ENCODE measurements around the gene TPM3.
A peak's percentile ranks its signal among the peaks of the same experiment; 100 is the strongest.

The TPM3 gene

GRCh38 chr1:154179946-154180687 is 11.8 kb downstream of the TPM3 start:
- TF ChIP-seq, protein P1, sequence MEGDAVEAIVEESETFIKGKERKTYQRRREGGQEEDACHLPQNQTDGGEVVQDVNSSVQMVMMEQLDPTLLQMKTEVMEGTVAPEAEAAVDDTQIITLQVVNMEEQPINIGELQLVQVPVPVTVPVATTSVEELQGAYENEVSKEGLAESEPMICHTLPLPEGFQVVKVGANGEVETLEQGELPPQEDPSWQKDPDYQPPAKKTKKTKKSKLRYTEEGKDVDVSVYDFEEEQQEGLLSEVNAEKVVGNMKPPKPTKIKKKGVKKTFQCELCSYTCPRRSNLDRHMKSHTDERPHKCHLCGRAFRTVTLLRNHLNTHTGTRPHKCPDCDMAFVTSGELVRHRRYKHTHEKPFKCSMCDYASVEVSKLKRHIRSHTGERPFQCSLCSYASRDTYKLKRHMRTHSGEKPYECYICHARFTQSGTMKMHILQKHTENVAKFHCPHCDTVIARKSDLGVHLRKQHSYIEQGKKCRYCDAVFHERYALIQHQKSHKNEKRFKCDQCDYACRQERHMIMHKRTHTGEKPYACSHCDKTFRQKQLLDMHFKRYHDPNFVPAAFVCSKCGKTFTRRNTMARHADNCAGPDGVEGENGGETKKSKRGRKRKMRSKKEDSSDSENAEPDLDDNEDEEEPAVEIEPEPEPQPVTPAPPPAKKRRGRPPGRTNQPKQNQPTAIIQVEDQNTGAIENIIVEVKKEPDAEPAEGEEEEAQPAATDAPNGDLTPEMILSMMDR (IDR thresholded peaks at IDR 0.05; ENCODE audit: control insufficient read depth, insufficient read depth, low read depth, low read length, missing control alignments) = no peak
- no peak overlapping the region for H3K4me3 ChIP-seq (ENCODE audit: control insufficient read depth, low read depth, low read length)
- DNase-seq (ENCODE audit: low read depth) = no peak

GRCh38 chr1:154178911-154179811 is 12.7 kb downstream of the TPM3 start:
- H3K4me3 ChIP-seq (ENCODE audit: control insufficient read depth, low read depth, low read length) = no peak overlapping the region
- TF ChIP-seq, protein P1 (IDR thresholded peaks at IDR 0.05; ENCODE audit: control insufficient read depth, insufficient read depth, low read depth, low read length, missing control alignments) = no peak
- no peak for DNase-seq (ENCODE audit: low read depth)

GRCh38 chr1:154178013-154178412 is 13.9 kb downstream of the TPM3 start:
- H3K4me3 ChIP-seq (ENCODE audit: control insufficient read depth, low read depth, low read length) = no peak overlapping the region
- TF ChIP-seq, protein P1 (IDR thresholded peaks at IDR 0.05; ENCODE audit: control insufficient read depth, insufficient read depth, low read depth, low read length, missing control alignments) = no peak

GRCh38 chr1:154176337-154176736 is 15.6 kb downstream of the TPM3 start:
- TF ChIP-seq, protein P1 (IDR thresholded peaks at IDR 0.05; ENCODE audit: control insufficient read depth, insufficient read depth, low read depth, low read length, missing control alignments) = no peak
- no peak overlapping the region for H3K4me3 ChIP-seq (ENCODE audit: control insufficient read depth, low read depth, low read length)
- peak; percentile 33 for DNase-seq (ENCODE audit: low read depth)

More at GRCh38 chr1:154178013-154178412, 13.9 kb downstream of the TPM3 start:
- no peak for DNase-seq (ENCODE audit: low read depth)

DNA sequence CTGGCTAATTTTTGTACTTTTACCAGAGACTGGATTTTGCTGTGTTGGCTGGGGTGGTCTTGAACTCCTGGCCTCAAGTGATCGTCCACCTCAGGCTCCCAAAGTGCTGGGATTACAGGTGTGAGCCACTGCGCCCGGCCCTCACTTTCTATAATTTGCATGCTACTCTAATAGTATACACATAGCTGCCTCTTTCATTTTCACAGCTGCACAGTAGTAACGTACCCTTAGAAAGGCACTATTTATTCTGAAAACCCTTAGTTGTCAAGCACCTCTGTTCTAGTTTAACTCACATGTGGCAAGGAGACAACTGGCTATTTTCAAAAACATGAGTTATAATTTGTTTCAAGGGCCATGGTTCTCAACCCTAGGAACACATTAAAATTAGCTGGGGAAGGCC is 17.2 kb downstream of the TPM3 start:
- H3K4me3 ChIP-seq (ENCODE audit: control insufficient read depth, low read depth, low read length) = no peak overlapping the region
- DNase-seq (ENCODE audit: low read depth) = no peak
- TF ChIP-seq, protein P1 (IDR thresholded peaks at IDR 0.05; ENCODE audit: control insufficient read depth, insufficient read depth, low read depth, low read length, missing control alignments) = no peak

DNA sequence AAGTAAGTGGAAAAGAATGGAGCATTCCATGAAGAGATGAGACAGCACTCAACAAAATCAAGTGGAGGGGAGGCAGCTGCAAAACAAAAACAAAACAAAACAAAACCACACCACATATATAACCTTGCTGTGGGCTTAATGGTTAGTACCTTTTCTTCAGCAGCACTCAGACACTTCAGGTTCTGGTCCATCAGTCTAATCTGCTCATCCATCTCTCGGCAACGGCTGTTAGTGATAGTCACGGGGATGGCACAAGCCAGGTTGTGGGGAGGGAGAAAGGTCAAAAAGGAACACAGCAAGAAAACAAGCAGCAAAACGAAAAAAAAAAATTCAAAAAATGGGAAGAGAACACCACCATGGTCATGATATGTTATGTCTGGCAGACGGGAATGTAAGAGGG is 20.0 kb downstream of the TPM3 start:
- DNase-seq (ENCODE audit: low read depth) = no peak
- H3K4me3 ChIP-seq (ENCODE audit: control insufficient read depth, low read depth, low read length) = no peak overlapping the region
- TF ChIP-seq, protein P1 (IDR thresholded peaks at IDR 0.05; ENCODE audit: control insufficient read depth, insufficient read depth, low read depth, low read length, missing control alignments) = no peak

All from AG09309 (cell line).